ENCODE data around the gene LTO1. TPM values are rescaled to one million over a fixed set of nuclear protein-coding genes. Genes with fewer than 3 reads are reported as not detected.
A peak's percentile ranks its signal among the peaks of the same experiment; 100 is the strongest.

Gene LTO1
- total RNA-seq, 3 donors from 2014 or later (not counting 1 experiment from before 2014, with no cell fraction given): 23.2 to 33.5 (median 25.3) TPM

- 2% methylated on average over 43 of the region's 43 CpGs for WGBS (ENCODE audit: insufficient coverage)
- H3K36me3 ChIP-seq (ENCODE audit: control insufficient read depth, insufficient read depth, low read length): no peaks in the 10 kb centered on the region
- peak overlapping the region; percentile 63 for H3K4me3 Mint-ChIP-seq
- DNase-seq (peak in 1 of 2 donors; percentile 36), ATAC-seq (no peak)
- H3K27ac Mint-ChIP-seq: peak overlapping the region in 1 of 2 donors; percentile 84
- peaks cover 54% of the 10 kb centered on the region for H3K4me1 ChIP-seq (ENCODE audit: control insufficient read depth, insufficient read depth, low read length)
- no peak overlapping the region for H3K4me3 ChIP-seq (ENCODE audit: low read length)
- no peak for TF ChIP-seq CTCF (IDR thresholded peaks at IDR 0.05)
- H3K9me3 ChIP-seq (ENCODE audit: control insufficient read depth, insufficient read depth, low read length): no peaks in the 10 kb centered on the region
- H3K27me3 ChIP-seq (ENCODE audit: control insufficient read depth, insufficient read depth, low read length): peaks cover 54% of the 10 kb centered on the region
- H3K4me1 Mint-ChIP-seq: peaks cover 9 to 28% of the 10 kb centered on the region in 2 donors
- intact Hi-C loops (cut with micrococcal nuclease): no loop called here
- peaks cover 24 to 38% of the 10 kb centered on the region in 2 donors for H3K27me3 Mint-ChIP-seq (ENCODE audit: low read depth in 2 of 2)
- H3K9me3 Mint-ChIP-seq: no peaks in the 10 kb centered on the region
- H3K36me3 Mint-ChIP-seq: no peaks in the 10 kb centered on the region
- H3K27ac ChIP-seq (ENCODE audit: low read length): no peak overlapping the region
Observed at GRCh38 chr11:69640260-69640994, 34.7 kb downstream of the LTO1 start.

- Histone ChIP-seq H3K36me3 (ENCODE audit: control insufficient read depth, insufficient read depth, low read length) (no peaks in the 10 kb centered on the region), H3K27ac (ENCODE audit: low read length) (no peak overlapping the region), H3K9me3 (ENCODE audit: control insufficient read depth, insufficient read depth, low read length) (no peaks in the 10 kb centered on the region), H3K4me1 (ENCODE audit: control insufficient read depth, insufficient read depth, low read length) (peaks cover 54% of the 10 kb centered on the region), H3K4me3 (ENCODE audit: low read length) (no peak overlapping the region), H3K27me3 (ENCODE audit: control insufficient read depth, insufficient read depth, low read length) (peaks cover 54% of the 10 kb centered on the region)
- DNase-seq (no peak), ATAC-seq (no peak)
- no peak for TF ChIP-seq CTCF (IDR thresholded peaks at IDR 0.05)
- 10% methylated on average over 7 of the region's 9 CpGs for WGBS (ENCODE audit: insufficient coverage)
- peak overlapping the region; percentile 63 for H3K4me3 Mint-ChIP-seq
- peaks cover 30 to 39% of the 10 kb centered on the region in 2 donors for H3K27me3 Mint-ChIP-seq (ENCODE audit: low read depth in 2 of 2)
- no peaks in the 10 kb centered on the region for H3K9me3 Mint-ChIP-seq
- H3K36me3 Mint-ChIP-seq: no peaks in the 10 kb centered on the region
- no peak overlapping the region for H3K27ac Mint-ChIP-seq
- H3K4me1 Mint-ChIP-seq: peaks cover 9 to 28% of the 10 kb centered on the region in 2 donors
- intact Hi-C loops (cut with micrococcal nuclease): no loop called here
Observed at GRCh38 chr11:69639831-69640230, 35.3 kb downstream of the LTO1 start.

- H3K36me3 Mint-ChIP-seq: no peaks in the 10 kb centered on the region
- under 1% methylated on average over 59 of the region's 64 CpGs for WGBS (ENCODE audit: insufficient coverage)
Observed at GRCh38 chr11:69638941-69639681, 36.0 kb downstream of the LTO1 start.

More at GRCh38 chr11:69638941-69639681, 36.0 kb downstream of the LTO1 start:
- Histone ChIP-seq H3K36me3 (ENCODE audit: control insufficient read depth, insufficient read depth, low read length) (no peaks in the 10 kb centered on the region), H3K27ac (ENCODE audit: low read length) (no peak overlapping the region), H3K9me3 (ENCODE audit: control insufficient read depth, insufficient read depth, low read length) (no peaks in the 10 kb centered on the region), H3K4me1 (ENCODE audit: control insufficient read depth, insufficient read depth, low read length) (peaks cover 54% of the 10 kb centered on the region), H3K4me3 (ENCODE audit: low read length) (no peak overlapping the region), H3K27me3 (ENCODE audit: control insufficient read depth, insufficient read depth, low read length) (peaks cover 54% of the 10 kb centered on the region)
- Mint-ChIP-seq H3K4me1 (peaks cover 9 to 28% of the 10 kb centered on the region in 2 donors), H3K9me3 (no peaks in the 10 kb centered on the region), H3K4me3 (peak overlapping the region; percentile 13), H3K27me3 (ENCODE audit: low read depth in 2 of 2) (peaks cover 37 to 45% of the 10 kb centered on the region in 2 donors), H3K27ac (no peak overlapping the region)
- intact Hi-C loops (cut with micrococcal nuclease): no loop called here
- DNase-seq: peak in 1 of 2 donors; percentile 36
- no peak for TF ChIP-seq CTCF (IDR thresholded peaks at IDR 0.05)
- no peak for ATAC-seq

All from natural killer cell (primary cell).